AG09319 (cell line): ENCODE measurements around the gene CARHSP1.
"Not testable (repeated sequence)": the region's sequence is repeated elsewhere in the genome, so short reads cannot be mapped to it uniquely, and the experiment has no call there.

Experiments
- DNase-seq: peaks from one replicate; pipeline ENCODE4 v3.0.0-alpha.2; 2010; ENCODE audit warnings: low read depth; ENCODE audit errors: extremely low read depth
- TF ChIP-seq, protein P1 (sequence below): IDR thresholded peaks from 2 replicates; pipeline ENCODE4 v1.5.1; 2011; ENCODE audit warnings: low read depth, mild to moderate bottlenecking, inconsistent platforms, low read length, moderate library complexity

The CARHSP1 gene

DNA sequence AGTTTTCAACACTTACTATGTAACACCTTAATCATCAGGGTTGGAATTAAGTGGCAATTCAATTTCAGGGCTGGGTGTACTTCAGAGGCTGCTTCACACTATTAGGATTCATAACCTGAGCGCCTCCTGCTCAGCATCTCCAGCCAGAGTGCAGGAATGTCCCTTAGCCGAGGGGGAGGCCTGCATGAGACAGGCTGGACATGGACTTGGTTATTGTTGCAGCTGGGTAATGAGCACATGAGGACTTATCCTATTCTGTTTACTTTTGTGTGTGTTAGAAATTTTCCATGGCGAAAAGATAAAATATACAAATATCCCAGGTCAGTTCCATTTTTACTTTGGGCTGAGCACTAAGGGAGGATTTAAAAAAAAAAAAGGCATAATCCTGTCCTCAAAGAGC, 60.8 kb downstream of the CARHSP1 start:
- DNase-seq = no peak
- TF ChIP-seq, protein P1, sequence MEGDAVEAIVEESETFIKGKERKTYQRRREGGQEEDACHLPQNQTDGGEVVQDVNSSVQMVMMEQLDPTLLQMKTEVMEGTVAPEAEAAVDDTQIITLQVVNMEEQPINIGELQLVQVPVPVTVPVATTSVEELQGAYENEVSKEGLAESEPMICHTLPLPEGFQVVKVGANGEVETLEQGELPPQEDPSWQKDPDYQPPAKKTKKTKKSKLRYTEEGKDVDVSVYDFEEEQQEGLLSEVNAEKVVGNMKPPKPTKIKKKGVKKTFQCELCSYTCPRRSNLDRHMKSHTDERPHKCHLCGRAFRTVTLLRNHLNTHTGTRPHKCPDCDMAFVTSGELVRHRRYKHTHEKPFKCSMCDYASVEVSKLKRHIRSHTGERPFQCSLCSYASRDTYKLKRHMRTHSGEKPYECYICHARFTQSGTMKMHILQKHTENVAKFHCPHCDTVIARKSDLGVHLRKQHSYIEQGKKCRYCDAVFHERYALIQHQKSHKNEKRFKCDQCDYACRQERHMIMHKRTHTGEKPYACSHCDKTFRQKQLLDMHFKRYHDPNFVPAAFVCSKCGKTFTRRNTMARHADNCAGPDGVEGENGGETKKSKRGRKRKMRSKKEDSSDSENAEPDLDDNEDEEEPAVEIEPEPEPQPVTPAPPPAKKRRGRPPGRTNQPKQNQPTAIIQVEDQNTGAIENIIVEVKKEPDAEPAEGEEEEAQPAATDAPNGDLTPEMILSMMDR = no peak

DNA sequence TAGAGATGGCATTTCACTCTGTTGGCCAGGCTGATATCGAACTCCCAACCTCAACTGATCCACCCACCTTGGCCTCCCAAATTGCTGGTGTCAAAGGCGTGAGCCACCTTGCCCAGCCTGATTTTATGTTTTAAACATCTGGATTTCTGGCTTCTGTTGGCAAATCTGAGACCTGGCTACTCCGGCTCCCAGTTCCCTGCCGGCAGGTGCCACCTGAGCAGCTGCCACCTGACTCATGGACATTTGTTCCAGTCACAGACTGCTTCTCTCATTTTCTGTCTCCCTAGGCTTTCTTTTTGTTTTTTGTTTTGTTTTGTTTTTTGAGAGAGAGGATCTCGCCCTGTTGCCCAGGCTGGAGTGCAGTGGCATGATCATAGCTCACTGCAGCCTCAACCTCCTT, 61.6 kb downstream of the CARHSP1 start:
- TF ChIP-seq, protein P1 = no peak
- no peak for DNase-seq

DNA sequence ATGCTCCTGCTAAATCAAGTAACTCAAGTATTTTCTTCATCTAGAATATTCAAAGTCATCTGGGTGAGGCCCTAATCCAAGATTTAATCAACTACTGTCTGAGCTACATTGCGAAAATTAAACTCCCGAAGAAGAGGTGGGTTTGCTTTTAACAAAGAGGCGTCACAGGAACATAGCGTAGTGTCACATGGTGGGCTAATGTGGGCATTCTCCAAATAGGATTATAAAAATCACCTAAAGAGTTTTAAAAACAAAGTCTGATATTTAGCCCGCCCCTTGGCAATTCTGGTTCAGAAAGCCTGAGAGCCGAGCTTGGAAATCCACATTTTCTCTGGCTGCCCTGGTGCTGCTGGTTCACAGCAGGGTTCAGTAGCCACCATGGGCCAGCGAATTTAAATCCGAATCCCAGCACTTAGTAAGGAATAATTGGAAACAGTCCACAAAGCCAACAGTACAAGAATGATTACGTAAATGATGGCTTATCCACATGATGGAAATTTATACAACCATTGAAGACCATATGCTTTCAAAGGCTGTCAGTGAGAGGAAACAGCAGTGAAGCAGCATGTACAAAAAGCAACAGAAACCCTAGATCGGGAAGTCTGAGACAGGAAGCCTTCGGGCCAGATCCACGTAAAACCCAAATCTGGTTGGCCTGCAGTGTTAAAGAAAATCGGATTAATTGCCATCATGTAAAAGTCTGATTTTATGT, 62.4 kb downstream of the CARHSP1 start:
- TF ChIP-seq, protein P1 = no peak
- DNase-seq = no peak

DNA sequence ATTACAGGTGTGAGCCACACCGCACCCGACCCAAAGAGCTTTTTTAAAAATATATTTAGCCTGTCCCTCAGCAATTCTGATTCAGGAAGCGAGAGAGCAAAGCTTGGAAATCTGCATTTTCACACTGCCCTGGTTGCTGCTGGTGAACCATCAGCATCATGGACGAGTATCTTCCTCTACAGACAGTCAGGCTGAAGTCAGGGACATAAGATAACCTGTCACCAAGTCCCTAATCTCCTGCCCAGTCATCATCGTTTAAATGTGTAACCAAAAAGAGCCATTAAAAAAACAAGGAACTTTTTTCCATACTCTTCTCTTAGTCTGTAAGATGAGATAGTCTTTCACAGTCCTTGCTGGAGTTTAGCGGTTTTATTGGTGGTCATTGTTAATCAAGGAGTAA, 64.5 kb downstream of the CARHSP1 start:
- no peak for DNase-seq
- TF ChIP-seq, protein P1 = no peak

DNA sequence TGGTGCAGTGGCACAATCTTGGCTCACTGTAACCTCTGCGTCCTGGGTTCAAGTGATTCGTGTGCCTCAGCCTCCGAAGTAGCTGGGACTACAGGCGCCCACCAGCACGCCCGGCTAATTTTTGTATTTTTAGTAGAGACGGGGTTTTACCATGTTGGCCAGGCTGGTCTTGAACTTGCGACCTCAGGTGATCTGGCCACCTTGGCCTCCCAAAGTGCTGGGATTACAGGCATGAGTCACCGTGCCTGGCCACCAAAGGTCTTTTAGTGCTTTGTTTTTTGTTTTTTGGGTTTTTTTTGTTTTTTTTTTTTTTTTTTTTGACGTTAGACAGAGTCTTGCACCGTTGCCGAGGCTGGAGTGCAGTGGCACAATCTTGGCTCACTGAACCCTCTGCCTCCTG, 65.1 kb downstream of the CARHSP1 start:
- DNase-seq = not testable (repeated sequence)
